GM23248 (cell line): Measurements from ENCODE around the gene TOPBP1. TPM values are rescaled to one million over a fixed set of nuclear protein-coding genes. Genes with fewer than 3 reads are reported as not detected.

ENCODE experiments used
- DNase-seq: peaks from one replicate; pipeline ENCODE4 v3.0.0-alpha.2; 2015
- H2AFZ ChIP-seq: fragments of 200-600 bp; sonication (generic); 2 replicates; pipeline ENCODE4 v1.6.1; 2016; ENCODE audit warnings: antibody characterized with exemption
- H3F3A ChIP-seq: fragments of 200-600 bp; sonication (generic); 2 replicates; pipeline ENCODE4 v1.6.1; 2016; ENCODE audit warnings: mild to moderate bottlenecking, antibody characterized with exemption, mixed run types; ENCODE audit not compliant: insufficient read depth
- H3K27ac ChIP-seq: fragments of 200-600 bp; sonication (generic); 2 replicates; pipeline ENCODE4 v1.5.1; 2016; ENCODE audit warnings: mild to moderate bottlenecking
- H3K27me3 ChIP-seq: fragments of 200-600 bp; sonication (generic); replicated peaks from 2 replicates; pipeline ENCODE4 v1.6.1; 2016; ENCODE audit warnings: mild to moderate bottlenecking; ENCODE audit not compliant: insufficient read depth
- H3K36me3 ChIP-seq: fragments of 200-600 bp; sonication (generic); 2 replicates; pipeline ENCODE4 v1.6.1; 2016; ENCODE audit warnings: low read depth, mild to moderate bottlenecking
- H3K4me1 ChIP-seq: fragments of 200-600 bp; sonication (generic); 2 replicates; pipeline ENCODE4 v1.6.1; 2016; ENCODE audit warnings: mild to moderate bottlenecking; ENCODE audit not compliant: insufficient read depth
- H3K4me2 ChIP-seq: fragments of 200-600 bp; sonication (generic); one replicate; pipeline ENCODE4 v1.6.1; 2016; ENCODE audit warnings: mild to moderate bottlenecking; ENCODE audit not compliant: unreplicated experiment
- H3K4me3 ChIP-seq: fragments of 200-600 bp; sonication (generic); 2 replicates; pipeline ENCODE4 v1.5.1; 2016; ENCODE audit warnings: mild to moderate bottlenecking
- H3K79me2 ChIP-seq: fragments of 200-600 bp; sonication (generic); 2 replicates; pipeline ENCODE4 v1.6.1; 2016; ENCODE audit warnings: mild to moderate bottlenecking; ENCODE audit not compliant: insufficient read depth
- H3K9ac ChIP-seq: fragments of 200-600 bp; sonication (generic); 2 replicates; pipeline ENCODE4 v1.6.1; 2016; ENCODE audit warnings: mild to moderate bottlenecking
- H3K9me2 ChIP-seq: fragments of 200-600 bp; sonication (generic); 2 replicates; pipeline ENCODE4 v1.6.1; 2016; ENCODE audit warnings: mixed run types, mild to moderate bottlenecking, moderate library complexity; ENCODE audit not compliant: insufficient read depth
- H3K9me3 ChIP-seq: fragments of 200-600 bp; sonication (generic); one replicate; pipeline ENCODE4 v1.6.1; 2017; ENCODE audit warnings: low read depth
- H4K20me1 ChIP-seq: fragments of 200-600 bp; sonication (generic); 2 replicates; pipeline ENCODE4 v1.6.0; 2016; ENCODE audit not compliant: insufficient read depth
- EZH2 ChIP-seq: fragments of 200-600 bp; sonication (generic); IDR thresholded peaks from 2 replicates; pipeline ENCODE4 v1.6.1; 2018; ENCODE audit warnings: antibody characterized with exemption, mild to moderate bottlenecking; ENCODE audit not compliant: insufficient read depth, poor library complexity, severe bottlenecking
- EZH2phosphoT487 ChIP-seq: fragments of 200-600 bp; sonication (generic); IDR thresholded peaks from 2 replicates; pipeline ENCODE4 v1.6.1; 2018; ENCODE audit warnings: antibody characterized with exemption, moderate library complexity, mild to moderate bottlenecking, low read depth; ENCODE audit not compliant: insufficient read depth
- WGBS, 2 experiments: methylation state at CpG; one replicate each; pipeline ENCODE4 v1.1.6; 2015 to 2017; ENCODE audit warnings: low lambda C conversion rate in 2 of 2, low coverage in 1 of 2; ENCODE audit errors: missing lambda C conversion rate in 2 of 2; 5-methylcytosine and 5-hydroxymethylcytosine counted together
- in situ Hi-C: fragments of 300-500 bp; cut with MboI; formaldehyde crosslinking; loops from 2 replicates; pipeline ENCODE4 v1.15.0; 2020
- polyA plus RNA-seq: library from polyadenylated mRNA; unstranded; fragments of >200 nt; fragmentation: Nextera tagmentation; extraction: Ambion mirVana; gene quantifications from 2 replicates; pipeline ENCODE4 v1.2.1, GENCODE V29; 2016
- total RNA-seq: library from RNA; depleted of rRNA; stranded (reverse); fragments of >200 nt; shearing (Covaris generic); gene quantifications from 2 replicates; pipeline ENCODE4 v1.2.3, GENCODE V29; 2014

Gene TOPBP1
- total and polyA plus RNA-seq, 2 experiments from 2014 or later: 9.4 to 21.0 TPM

- peaks cover 19% of the 10 kb centered on the region for H3K4me1 ChIP-seq
- no peaks in the 10 kb centered on the region for H3K9me3 ChIP-seq
- H4K20me1 ChIP-seq: no peaks in the 10 kb centered on the region
- H3F3A ChIP-seq: no peaks in the 10 kb centered on the region
- no peak overlapping the region for H3K9ac ChIP-seq
- peaks cover 52% of the 10 kb centered on the region for H3K79me2 ChIP-seq
- H3K4me3 ChIP-seq: no peak overlapping the region
- 69 to 71% methylated on average over 7 of the region's 7 CpGs for WGBS, 2 experiments
- H2AFZ ChIP-seq: no peak overlapping the region
- H3K36me3 ChIP-seq: peaks cover 2% of the 10 kb centered on the region; the same call in 1 of the 2 replicates
- H3K4me2 ChIP-seq: no peak overlapping the region
- TF ChIP-seq EZH2phosphoT487 (no peak), EZH2 (no peak)
- H3K27me3 ChIP-seq: no peaks in the 10 kb centered on the region
- in situ Hi-C loops: no loop called here
- H3K27ac ChIP-seq: no peak overlapping the region
- no peaks in the 10 kb centered on the region for H3K9me2 ChIP-seq
- DNase-seq: peak; percentile 75
These were observed 2.0 kb upstream of the TOPBP1 start for GRCh38 chr3:133663569-133664313.

- Histone ChIP-seq H3K79me2 (peaks cover 67% of the 10 kb centered on the region), H3K36me3 (peaks cover 7% of the 10 kb centered on the region; the same call in 1 of the 2 replicates), H3K4me3 (peak overlapping the region; percentile 84), H3K4me1 (peaks cover 19% of the 10 kb centered on the region), H3K9ac (peak overlapping the region; percentile 95), H3K9me3 (no peaks in the 10 kb centered on the region), H3K27ac (peak overlapping the region; percentile 68), H2AFZ (peak overlapping the region; percentile 97), H3K27me3 (no peaks in the 10 kb centered on the region), H4K20me1 (no peaks in the 10 kb centered on the region), H3F3A (no peaks in the 10 kb centered on the region), H3K9me2 (no peaks in the 10 kb centered on the region), H3K4me2 (peak overlapping the region; percentile 85)
- 2 to 4% methylated on average over 7 of the region's 7 CpGs for WGBS, 2 experiments
- in situ Hi-C loops: no loop called here
- TF ChIP-seq EZH2 (no peak), EZH2phosphoT487 (no peak)
- DNase-seq: peak; percentile 59
These were observed 524 bp upstream of the TOPBP1 start for GRCh38 chr3:133662278-133662651.

GRCh38 chr3:133659806-133660205 lies 1.9 kb downstream of the TOPBP1 start:
- Histone ChIP-seq H3K4me1 (peaks cover 19% of the 10 kb centered on the region), H3K79me2 (peaks cover 67% of the 10 kb centered on the region), H3K27ac (no peak overlapping the region), H4K20me1 (no peaks in the 10 kb centered on the region), H3K36me3 (peaks cover 23% of the 10 kb centered on the region; the same call in 1 of the 2 replicates), H3K27me3 (no peaks in the 10 kb centered on the region), H3K4me2 (peak overlapping the region; percentile 85), H3K9ac (peak overlapping the region; percentile 95), H3K9me3 (no peaks in the 10 kb centered on the region), H3F3A (no peaks in the 10 kb centered on the region), H3K9me2 (no peaks in the 10 kb centered on the region), H3K4me3 (peak overlapping the region; percentile 84), H2AFZ (no peak overlapping the region)
- WGBS, 2 experiments: 35% methylated on average over 2 of the region's 2 CpGs
- TF ChIP-seq EZH2: no peak
- no peak for TF ChIP-seq EZH2phosphoT487
- in situ Hi-C loops: no loop called here
- no peak for DNase-seq

- TF ChIP-seq EZH2phosphoT487 (no peak), EZH2 (no peak)
- 86 to 87% methylated on average over 4 of the region's 4 CpGs for WGBS, 2 experiments
- no peaks in the 10 kb centered on the region for H3K9me3 ChIP-seq
- no peak for DNase-seq
- H3K36me3 ChIP-seq: peaks cover 54% of the 10 kb centered on the region
- no peaks in the 10 kb centered on the region for H3K27me3 ChIP-seq
- H3K9ac ChIP-seq: no peak overlapping the region
- peaks cover 38% of the 10 kb centered on the region for H3K79me2 ChIP-seq
- H3F3A ChIP-seq: no peaks in the 10 kb centered on the region
- peaks cover 10% of the 10 kb centered on the region for H3K4me1 ChIP-seq
- no peak overlapping the region for H2AFZ ChIP-seq
- in situ Hi-C loops: no loop called here
- H3K9me2 ChIP-seq: no peaks in the 10 kb centered on the region
- no peak overlapping the region for H3K4me3 ChIP-seq
- no peak overlapping the region for H3K27ac ChIP-seq
- H4K20me1 ChIP-seq: no peaks in the 10 kb centered on the region
- H3K4me2 ChIP-seq: no peak overlapping the region
These were observed 5.8 kb downstream of the TOPBP1 start for GRCh38 chr3:133655731-133656515.
